ENCODE results near the gene TSPO. TPM values are rescaled to one million over a fixed set of nuclear protein-coding genes. Genes with fewer than 3 reads are reported as not detected.

The TSPO gene
- total RNA-seq, 1 donor from 2014 or later = 1.6 TPM

DNA sequence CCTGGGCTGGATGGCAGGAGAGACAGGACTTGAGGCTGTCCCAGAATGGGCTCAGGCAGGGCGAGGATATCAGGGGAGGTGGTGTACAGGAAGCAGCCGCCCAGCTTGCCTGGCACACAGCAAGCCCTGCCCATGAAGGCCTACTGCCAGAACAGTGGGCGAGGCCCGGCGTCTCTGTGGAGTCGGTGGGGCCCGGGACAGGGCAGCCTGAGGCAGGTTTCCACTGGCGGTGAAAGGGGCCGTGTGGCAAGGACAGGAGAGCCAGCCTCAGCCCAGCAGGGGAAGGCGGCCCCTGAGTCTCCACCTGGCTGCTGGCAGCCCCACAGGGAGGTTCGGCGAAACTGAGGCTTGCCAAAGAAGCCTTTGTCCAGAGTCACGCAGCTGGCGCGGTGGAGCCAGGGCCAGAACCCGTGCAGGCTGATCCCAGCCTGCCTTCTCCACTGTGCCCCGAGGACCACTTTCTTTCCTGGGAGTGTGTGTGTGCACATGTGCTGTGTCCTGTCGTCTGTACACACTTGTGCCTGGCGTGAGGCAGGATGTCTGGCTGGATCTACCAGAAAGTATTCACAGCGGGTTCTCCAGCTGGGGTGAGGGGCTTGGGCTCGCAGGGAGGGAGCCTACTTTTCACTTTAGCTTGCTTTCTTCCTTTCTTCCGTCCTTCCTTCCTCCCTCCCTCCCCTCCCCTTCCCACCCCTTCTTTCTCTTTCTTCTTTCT, 1.2 kb downstream of the TSPO start:
- H3K9me3 ChIP-seq (ENCODE audit: low read depth) = no peaks in the 10 kb centered on the region
- Mint-ChIP-seq H3K36me3 (no peaks in the 10 kb centered on the region), H3K9me3 (no peaks in the 10 kb centered on the region), H3K27ac (no peak overlapping the region), H3K4me3 (peak overlapping the region; percentile 68), H3K4me1 (peaks cover 6% of the 10 kb centered on the region), H3K27me3 (ENCODE audit: insufficient read depth, low read depth) (peaks cover 6% of the 10 kb centered on the region)
- no peak overlapping the region for H3K4me2 ChIP-seq
- no peak for TF ChIP-seq EZH2 (IDR thresholded peaks at IDR 0.05)
- TF ChIP-seq EZH2phosphoT487 (IDR thresholded peaks at IDR 0.05) = no peak
- TF ChIP-seq, protein P1, sequence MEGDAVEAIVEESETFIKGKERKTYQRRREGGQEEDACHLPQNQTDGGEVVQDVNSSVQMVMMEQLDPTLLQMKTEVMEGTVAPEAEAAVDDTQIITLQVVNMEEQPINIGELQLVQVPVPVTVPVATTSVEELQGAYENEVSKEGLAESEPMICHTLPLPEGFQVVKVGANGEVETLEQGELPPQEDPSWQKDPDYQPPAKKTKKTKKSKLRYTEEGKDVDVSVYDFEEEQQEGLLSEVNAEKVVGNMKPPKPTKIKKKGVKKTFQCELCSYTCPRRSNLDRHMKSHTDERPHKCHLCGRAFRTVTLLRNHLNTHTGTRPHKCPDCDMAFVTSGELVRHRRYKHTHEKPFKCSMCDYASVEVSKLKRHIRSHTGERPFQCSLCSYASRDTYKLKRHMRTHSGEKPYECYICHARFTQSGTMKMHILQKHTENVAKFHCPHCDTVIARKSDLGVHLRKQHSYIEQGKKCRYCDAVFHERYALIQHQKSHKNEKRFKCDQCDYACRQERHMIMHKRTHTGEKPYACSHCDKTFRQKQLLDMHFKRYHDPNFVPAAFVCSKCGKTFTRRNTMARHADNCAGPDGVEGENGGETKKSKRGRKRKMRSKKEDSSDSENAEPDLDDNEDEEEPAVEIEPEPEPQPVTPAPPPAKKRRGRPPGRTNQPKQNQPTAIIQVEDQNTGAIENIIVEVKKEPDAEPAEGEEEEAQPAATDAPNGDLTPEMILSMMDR (IDR thresholded peaks at IDR 0.05) = no peak
- no peak overlapping the region for H3K27ac ChIP-seq
- H3K27me3 ChIP-seq = peaks cover 36% of the 10 kb centered on the region
- H3K4me3 ChIP-seq = no peak overlapping the region
- no peaks in the 10 kb centered on the region for H4K20me1 ChIP-seq (ENCODE audit: low read depth)
- H3K9ac ChIP-seq = no peak overlapping the region
- H2AFZ ChIP-seq (replicated peaks) = no peak overlapping the region
- no peaks in the 10 kb centered on the region for H3K79me2 ChIP-seq (ENCODE audit: low read depth)
- H3K36me3 ChIP-seq = no peaks in the 10 kb centered on the region
- H3F3A ChIP-seq (ENCODE audit: low read depth) = peaks cover 4% of the 10 kb centered on the region
- no peak for DNase-seq (ENCODE audit: low spot score)
- peaks cover 13% of the 10 kb centered on the region for H3K4me1 ChIP-seq

DNA sequence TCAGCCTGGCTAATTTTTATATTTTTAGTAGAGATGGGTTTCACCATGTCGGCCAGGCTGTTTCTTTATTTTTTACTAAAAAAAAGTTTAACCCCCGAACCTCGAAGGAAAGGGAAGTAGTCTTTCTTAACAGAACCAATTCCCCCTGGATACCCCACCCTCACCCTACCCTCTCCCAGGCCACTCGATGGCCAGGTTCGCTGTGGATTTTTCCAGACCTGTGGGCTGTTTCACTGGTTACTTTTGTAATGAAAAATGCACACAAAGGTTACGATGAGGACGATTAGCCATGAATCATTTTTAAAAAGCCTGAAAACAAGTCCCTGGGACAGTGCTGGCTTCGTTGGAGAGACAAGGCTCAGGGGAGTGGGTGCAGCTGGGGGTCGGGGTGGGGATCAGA, 2.5 kb downstream of the TSPO start:
- Mint-ChIP-seq H3K4me3 (no peak overlapping the region), H3K9me3 (no peaks in the 10 kb centered on the region), H3K27me3 (ENCODE audit: insufficient read depth, low read depth) (peaks cover 6% of the 10 kb centered on the region), H3K27ac (no peak overlapping the region), H3K36me3 (no peaks in the 10 kb centered on the region), H3K4me1 (peaks cover 10% of the 10 kb centered on the region)
- H3K27me3 ChIP-seq = peaks cover 31% of the 10 kb centered on the region
- no peak overlapping the region for H3K27ac ChIP-seq
- no peaks in the 10 kb centered on the region for H3K79me2 ChIP-seq (ENCODE audit: low read depth)
- no peak overlapping the region for H3K9ac ChIP-seq
- H3K4me3 ChIP-seq = no peak overlapping the region
- H3K4me2 ChIP-seq = no peak overlapping the region
- TF ChIP-seq, protein P1 (IDR thresholded peaks at IDR 0.05) = no peak
- TF ChIP-seq EZH2 (IDR thresholded peaks at IDR 0.05) (no peak), EZH2phosphoT487 (IDR thresholded peaks at IDR 0.05) (no peak)
- H3K4me1 ChIP-seq = peaks cover 13% of the 10 kb centered on the region
- DNase-seq (ENCODE audit: low spot score) = no peak
- H4K20me1 ChIP-seq (ENCODE audit: low read depth) = no peaks in the 10 kb centered on the region
- H3F3A ChIP-seq (ENCODE audit: low read depth) = peaks cover 4% of the 10 kb centered on the region
- H3K36me3 ChIP-seq = no peaks in the 10 kb centered on the region
- H2AFZ ChIP-seq (replicated peaks) = no peak overlapping the region
- no peaks in the 10 kb centered on the region for H3K9me3 ChIP-seq (ENCODE audit: low read depth)

DNA sequence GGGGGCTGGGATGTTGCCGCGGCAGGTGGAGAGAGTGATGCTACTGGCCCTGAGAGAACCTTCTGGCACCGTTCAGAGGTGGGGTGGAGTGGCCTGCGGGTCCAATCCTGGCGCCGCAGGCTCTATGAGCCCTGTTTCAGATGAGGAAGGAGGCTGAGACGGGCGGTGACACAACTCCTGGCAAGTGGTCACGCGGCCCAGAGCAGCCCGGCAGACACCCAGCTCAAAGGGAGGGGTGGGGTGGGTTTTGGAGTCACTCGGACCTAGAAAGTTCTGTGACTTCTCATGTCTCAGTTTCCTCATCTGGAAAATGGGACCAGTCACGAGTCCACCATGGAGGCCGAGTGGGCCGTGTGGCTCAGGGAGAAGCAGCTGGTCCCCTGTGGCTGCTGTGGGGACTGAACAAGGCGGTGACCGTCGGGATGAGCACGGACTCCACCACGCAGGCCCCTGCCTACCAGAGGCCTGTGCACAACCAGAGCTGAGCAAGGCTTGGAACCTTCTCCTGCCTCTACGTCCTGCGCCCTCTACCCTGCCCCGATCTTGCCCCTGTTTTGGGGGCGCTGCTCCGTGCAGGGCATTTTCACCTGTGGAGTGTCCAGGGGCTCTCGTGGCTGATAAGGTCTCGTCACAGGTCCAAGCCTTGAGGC, 3.7 kb downstream of the TSPO start:
- H3K9ac ChIP-seq = no peak overlapping the region
- no peak overlapping the region for H3K27ac ChIP-seq
- no peaks in the 10 kb centered on the region for H3K36me3 Mint-ChIP-seq
- H3K4me1 Mint-ChIP-seq = peaks cover 10% of the 10 kb centered on the region
- peaks cover 13% of the 10 kb centered on the region for H3K4me1 ChIP-seq
- H3K9me3 Mint-ChIP-seq = no peaks in the 10 kb centered on the region
- no peak overlapping the region for H3K4me3 Mint-ChIP-seq
- no peaks in the 10 kb centered on the region for H3K36me3 ChIP-seq
- no peak overlapping the region for H3K4me2 ChIP-seq
- no peaks in the 10 kb centered on the region for H3K79me2 ChIP-seq (ENCODE audit: low read depth)
- peaks cover 3% of the 10 kb centered on the region for H3K27me3 Mint-ChIP-seq (ENCODE audit: insufficient read depth, low read depth)
- H3K9me3 ChIP-seq (ENCODE audit: low read depth) = no peaks in the 10 kb centered on the region
- H3K27me3 ChIP-seq = peaks cover 31% of the 10 kb centered on the region
- H2AFZ ChIP-seq (replicated peaks) = no peak overlapping the region
- H4K20me1 ChIP-seq (ENCODE audit: low read depth) = no peaks in the 10 kb centered on the region
- no peak overlapping the region for H3K27ac Mint-ChIP-seq
- DNase-seq (ENCODE audit: low spot score) = no peak
- peaks cover 4% of the 10 kb centered on the region for H3F3A ChIP-seq (ENCODE audit: low read depth)
- H3K4me3 ChIP-seq = no peak overlapping the region
- TF ChIP-seq, protein P1 (IDR thresholded peaks at IDR 0.05) = no peak
- TF ChIP-seq EZH2phosphoT487 (IDR thresholded peaks at IDR 0.05) (no peak), EZH2 (IDR thresholded peaks at IDR 0.05) (no peak)
